Heart right ventricle (tissue), 16 donors: ENCODE data around the gene NGLY1. TPM values are rescaled to one million over a fixed set of nuclear protein-coding genes. Genes with fewer than 3 reads are reported as not detected.

Experiments
- ATAC-seq, 8 donors: fragments of 200-7000 bp; cut with Tn5 transposase; one replicate each; pipeline ENCODE4 v1.9.1; 2020; ENCODE audit warnings: mild to moderate bottlenecking in 8 of 8, moderate library complexity in 8 of 8, moderate number of reproducible peaks in 1 of 8
- DNase-seq, 2 donors: peaks; one replicate each; pipeline ENCODE4 v3.0.0-alpha.2; 2020
- H3K27ac ChIP-seq, 10 donors: fragments of 200-600 bp; sonication (generic) in 2 of 10; one replicate each; pipeline versions ENCODE4 v1.5.0 to v1.8.0; 2020 to 2022; ENCODE audit warnings: mild to moderate bottlenecking in 3 of 10
- H3K27me3 ChIP-seq, 7 donors: fragments of 200-600 bp; one replicate each; pipeline ENCODE4 v1.8.0; 2021 to 2022; ENCODE audit warnings: mild to moderate bottlenecking in 2 of 7
- H3K36me3 ChIP-seq, 9 donors: fragments of 200-600 bp; sonication (generic) in 1 of 9; one replicate each; pipeline versions ENCODE4 v1.5.0 to v1.8.0; 2020 to 2022; ENCODE audit warnings: mild to moderate bottlenecking in 2 of 9
- H3K4me1 ChIP-seq, 9 donors: fragments of 200-600 bp; sonication (generic) in 1 of 9; one replicate each; pipeline versions ENCODE4 v1.5.0 to v1.8.0; 2020 to 2022; ENCODE audit warnings: mild to moderate bottlenecking in 4 of 9
- H3K4me3 ChIP-seq, 10 donors: fragments of 200-600 bp; sonication (generic) in 2 of 10; one replicate each; pipeline versions ENCODE4 v1.5.0 to v1.8.0; 2020 to 2022; ENCODE audit warnings: mild to moderate bottlenecking in 7 of 10, moderate library complexity in 2 of 10
- H3K9me3 ChIP-seq, 11 donors: fragments of 200-600 bp in 10 of 11; sonication (generic) in 2 of 11; one replicate each; pipeline versions ENCODE4 v1.5.0 to v1.8.0; 2013 to 2022; ENCODE audit warnings: mild to moderate bottlenecking in 2 of 11, control low read depth in 1 of 11, moderate library complexity in 1 of 11
- WGBS, 2 donors: extraction: QIAGEN DNeasy Blood & Tissue Kit; methylation state at CpG; one replicate each; pipeline ENCODE4 v1.1.7; 2013; ENCODE audit warnings: inconsistent platforms in 1 of 2; 5-methylcytosine and 5-hydroxymethylcytosine counted together
- intact Hi-C, 10 donors: fragments of 100-400 bp; cut with DNase I; formaldehyde crosslinking; loops; one replicate each; pipeline versions ENCODE4 v1.11.1 to v1.14.2; 2022
- polyA plus RNA-seq, 2 donors: library from polyadenylated mRNA; stranded (reverse); fragments of 200-250 nt; gene quantifications; one replicate each; pipeline ENCODE4 v1.2.3, GENCODE V29; 2013
- total RNA-seq, 10 donors: library from RNA; stranded (reverse); fragmentation: NEBNext Ultra II Directional in 3 of 10; extraction: Animal tissue kit (Norgen Biotek cat#: 25700) in 3 of 10; gene quantifications; one replicate each; pipeline versions ENCODE4 v1.2.1 to v1.2.4, GENCODE V29; 2021 to 2023
- TF ChIP-seq, protein P1 (sequence below), 9 donors: fragments of 200-600 bp; sonication (generic) in 2 of 9; IDR thresholded peaks; one replicate each; pipeline versions ENCODE4 v1.5.0 to v1.8.0; 2021 to 2022; ENCODE audit warnings: antibody characterized with exemption in 9 of 9, mild to moderate bottlenecking in 5 of 9, moderate library complexity in 1 of 9
- donor health status: Arrhythmogenic right ventricular cardiomyopathy.
- donor health status: ischemic (EF 13 %, LVEDD 7.1; RV severe dilation, severe dysfunction).
- donor health status: healthy with polysubstance abuse.
- donor health status: DM: no; HTN: yes; CAD: no.
- donor health status: DM: no; HTN: no; CAD: no.
- donor health status: ischemic (EF 25% LVEDD 6.9; RV normal size, moderate dysfunction).
- donor health status: ischemic (EF 25% LVEDD 5.7; RV mildly dilated, moderate dysfunction).
- donor health status: healthy.
- donor health status: DM: yes; HTN: yes; CAD: no.
- donor health status: Ischemic cardiomyopathy.
- donor health status: ischemic (EF 35%, LVEDD 5.7; RV mildly dilated, moderate dysfunction).
- donor health status: nonischemic (EF 11% LVEDD 7.7; RV severe dilation, severe dysfunction).
- donor health status: DM: yes; HTN: yes; CAD: no.
- donor health status: PGD.
- donor health status: ischemic (EF 29% LVEDD 5.4; RV normal size, mild dysfunction).
- donor health status: nonischemic (EF 23%, LVEDD 6.1; RV moderate dilation, normal function).

NGLY1 gene
- total and polyA plus RNA-seq, 12 donors: 23.4 to 40.3 (median 27.8) TPM

- TF ChIP-seq, protein P1, sequence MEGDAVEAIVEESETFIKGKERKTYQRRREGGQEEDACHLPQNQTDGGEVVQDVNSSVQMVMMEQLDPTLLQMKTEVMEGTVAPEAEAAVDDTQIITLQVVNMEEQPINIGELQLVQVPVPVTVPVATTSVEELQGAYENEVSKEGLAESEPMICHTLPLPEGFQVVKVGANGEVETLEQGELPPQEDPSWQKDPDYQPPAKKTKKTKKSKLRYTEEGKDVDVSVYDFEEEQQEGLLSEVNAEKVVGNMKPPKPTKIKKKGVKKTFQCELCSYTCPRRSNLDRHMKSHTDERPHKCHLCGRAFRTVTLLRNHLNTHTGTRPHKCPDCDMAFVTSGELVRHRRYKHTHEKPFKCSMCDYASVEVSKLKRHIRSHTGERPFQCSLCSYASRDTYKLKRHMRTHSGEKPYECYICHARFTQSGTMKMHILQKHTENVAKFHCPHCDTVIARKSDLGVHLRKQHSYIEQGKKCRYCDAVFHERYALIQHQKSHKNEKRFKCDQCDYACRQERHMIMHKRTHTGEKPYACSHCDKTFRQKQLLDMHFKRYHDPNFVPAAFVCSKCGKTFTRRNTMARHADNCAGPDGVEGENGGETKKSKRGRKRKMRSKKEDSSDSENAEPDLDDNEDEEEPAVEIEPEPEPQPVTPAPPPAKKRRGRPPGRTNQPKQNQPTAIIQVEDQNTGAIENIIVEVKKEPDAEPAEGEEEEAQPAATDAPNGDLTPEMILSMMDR (IDR thresholded peaks at IDR 0.05): no peak
- Histone ChIP-seq H3K9me3 (no peaks in the 10 kb centered on the region), H3K4me3 (no peak overlapping the region), H3K27me3 (peaks cover 0 to 14% (median 3%) of the 10 kb centered on the region in 7 donors), H3K27ac (no peak overlapping the region), H3K36me3 (no peaks in the 10 kb centered on the region), H3K4me1 (no peaks in the 10 kb centered on the region)
- intact Hi-C loops: no loop called here
- WGBS, 2 donors: 77 to 85% methylated on average over 3 of the region's 3 CpGs
- no peak for DNase-seq
- no peak for ATAC-seq
Observed at GRCh38 chr3:25801786-25802185, 18.5 kb upstream of the NGLY1 start.

- intact Hi-C loops: loop anchor here in 6 of 10 donors (2.0 to 10.0 kb wide), 4 partner anchors 123 to 315 kb away; partner anchors contain the start of gene TOP2B (in 4 of the 6)
- H3K27me3 ChIP-seq: no peaks in the 10 kb centered on the region
- no peaks in the 10 kb centered on the region for H3K9me3 ChIP-seq
- TF ChIP-seq, protein P1 (IDR thresholded peaks at IDR 0.05): no peak
- DNase-seq (peak; percentile 90 to 92), ATAC-seq (peak; percentile 99)
- WGBS, 2 donors: 1% methylated on average over 56 of the region's 56 CpGs
- H3K4me1 ChIP-seq: peaks cover 0 to 33% (median 22%) of the 10 kb centered on the region in 9 donors
- H3K27ac ChIP-seq: peak within 1 kb of the TSS; percentile 14 to 94 (median 86)
- peak within 1 kb of the TSS; percentile 34 to 84 (median 62) for H3K4me3 ChIP-seq
- peaks cover 0 to 23% (median 5%) of the 10 kb centered on the region in 9 donors for H3K36me3 ChIP-seq
Observed at GRCh38 chr3:25789596-25790556, 6.6 kb upstream of the NGLY1 start, which contains the start of gene OXSM. OXSM (plus strand) TSS chr3:25790090; CDS start chr3:25791021, 931 bp downstream.

DNA sequence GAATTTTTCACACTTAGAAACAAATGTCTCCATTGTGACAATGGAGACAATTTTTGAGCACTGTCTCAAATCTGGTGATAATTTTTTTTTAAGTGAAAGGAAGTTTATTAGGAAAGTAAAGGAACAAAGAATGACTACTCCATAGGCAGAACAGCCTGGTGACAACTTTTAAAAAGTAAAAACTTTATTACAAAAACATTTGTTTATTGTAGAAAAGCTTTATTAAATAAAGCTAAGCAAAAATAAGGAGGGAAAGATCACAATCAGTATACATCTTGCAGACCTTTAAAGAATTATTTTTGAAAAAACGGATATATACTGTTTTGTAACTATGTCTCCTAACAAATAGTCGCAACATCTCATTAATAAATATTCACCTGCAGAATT lies 6.0 kb upstream of the NGLY1 start:
- peaks cover 0 to 37% (median 22%) of the 10 kb centered on the region in 9 donors for H3K4me1 ChIP-seq
- no peak for DNase-seq
- no peak for ATAC-seq
- intact Hi-C loops: loop anchor here in 5 of 10 donors (5.0 to 10.0 kb wide), 3 partner anchors 122 to 316 kb away; partner anchors contain the start of gene TOP2B (in 3 of the 5)
- no peaks in the 10 kb centered on the region for H3K9me3 ChIP-seq
- H3K36me3 ChIP-seq: peaks cover 0 to 16% (median under 1%) of the 10 kb centered on the region in 9 donors
- 16 to 21% methylated on average over 2 of the region's 2 CpGs for WGBS, 2 donors
- no peaks in the 10 kb centered on the region for H3K27me3 ChIP-seq
- TF ChIP-seq, protein P1 (IDR thresholded peaks at IDR 0.05): no peak
- peak overlapping the region; percentile 14 to 94 (median 86) for H3K27ac ChIP-seq
- peak overlapping the region; percentile 34 to 84 (median 62) for H3K4me3 ChIP-seq

DNA sequence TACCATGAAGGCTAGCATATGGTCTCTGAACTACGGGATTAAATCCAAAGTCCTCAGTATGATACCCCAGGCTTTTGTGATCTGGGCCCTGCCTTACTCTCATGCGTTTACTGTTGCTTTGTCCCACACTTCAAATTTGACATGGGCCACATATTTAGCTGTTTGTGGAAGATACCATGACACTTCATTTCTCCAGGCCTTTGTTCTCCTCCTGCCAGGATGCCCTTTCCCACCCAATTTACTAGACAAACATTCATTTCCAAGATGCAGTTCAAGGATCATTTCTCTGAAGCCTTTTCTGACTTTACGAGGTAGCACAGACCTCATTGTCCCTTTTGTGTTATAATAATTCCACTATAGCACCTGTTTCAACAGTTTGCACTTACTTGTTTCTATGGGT lies 4.4 kb upstream of the NGLY1 start:
- intact Hi-C loops: loop anchor here in 5 of 10 donors (5.0 to 10.0 kb wide), 3 partner anchors 120 to 317 kb away; partner anchors contain the start of gene TOP2B (in 3 of the 5)
- Histone ChIP-seq H3K9me3 (no peaks in the 10 kb centered on the region), H3K4me1 (peaks cover 0 to 42% (median 22%) of the 10 kb centered on the region in 9 donors), H3K27me3 (no peaks in the 10 kb centered on the region), H3K4me3 (peak overlapping the region in 1 of 10 donors; percentile 84), H3K27ac (peak overlapping the region in 1 of 10 donors; percentile 94), H3K36me3 (peaks cover 0 to 9% (median 0%) of the 10 kb centered on the region in 9 donors)
- 91 to 93% methylated on average over 3 of the region's 3 CpGs for WGBS, 2 donors
- TF ChIP-seq, protein P1 (IDR thresholded peaks at IDR 0.05): no peak
- ATAC-seq (no peak), DNase-seq (no peak)
